ENCODE data around the gene CHCHD3.
"Not testable (repeated sequence)": the region's sequence is repeated elsewhere in the genome, so short reads cannot be mapped to it uniquely, and the experiment has no call there.

Gene CHCHD3

DNA sequence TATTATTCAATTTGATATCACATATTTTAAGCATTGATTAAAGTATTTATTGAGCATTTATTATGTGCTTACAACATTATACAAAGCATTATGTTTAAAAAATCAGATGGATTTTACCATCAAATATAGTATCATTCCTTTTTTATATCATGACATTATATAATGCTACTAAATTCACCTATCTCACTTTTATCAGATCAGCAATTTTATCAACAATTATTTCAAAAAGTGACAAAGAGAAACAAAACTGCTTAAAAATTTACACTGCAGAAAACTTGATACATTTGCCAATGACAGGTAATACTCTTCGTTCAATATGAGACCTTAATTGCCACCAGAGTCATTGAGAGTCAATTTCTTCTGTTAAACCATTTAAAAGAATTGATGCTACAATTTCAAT is 82.0 kb downstream of the CHCHD3 start:
- DNase-seq: no peak

GRCh38 chr7:132998763-132999162 is 83.1 kb downstream of the CHCHD3 start:
- no peak for DNase-seq

DNA sequence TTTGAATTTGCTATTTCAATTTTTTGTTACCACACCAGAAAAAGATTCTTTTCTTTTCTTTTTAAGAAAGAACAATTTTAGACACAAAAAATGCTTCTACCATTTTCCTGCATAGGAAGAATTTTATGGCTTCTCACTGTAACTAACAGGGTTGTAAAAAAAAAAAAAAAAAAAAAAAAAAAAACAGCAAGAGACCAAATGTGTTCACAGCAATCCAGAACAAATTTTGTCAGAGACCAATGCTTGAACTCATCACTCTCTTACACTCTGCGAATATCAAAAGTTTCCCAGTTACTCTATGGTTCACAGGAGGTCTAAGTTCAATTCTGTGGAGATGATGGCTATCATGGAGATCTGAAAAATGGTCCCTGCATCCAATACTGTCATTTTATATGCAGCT is 84.4 kb downstream of the CHCHD3 start:
- no peak for DNase-seq

DNA sequence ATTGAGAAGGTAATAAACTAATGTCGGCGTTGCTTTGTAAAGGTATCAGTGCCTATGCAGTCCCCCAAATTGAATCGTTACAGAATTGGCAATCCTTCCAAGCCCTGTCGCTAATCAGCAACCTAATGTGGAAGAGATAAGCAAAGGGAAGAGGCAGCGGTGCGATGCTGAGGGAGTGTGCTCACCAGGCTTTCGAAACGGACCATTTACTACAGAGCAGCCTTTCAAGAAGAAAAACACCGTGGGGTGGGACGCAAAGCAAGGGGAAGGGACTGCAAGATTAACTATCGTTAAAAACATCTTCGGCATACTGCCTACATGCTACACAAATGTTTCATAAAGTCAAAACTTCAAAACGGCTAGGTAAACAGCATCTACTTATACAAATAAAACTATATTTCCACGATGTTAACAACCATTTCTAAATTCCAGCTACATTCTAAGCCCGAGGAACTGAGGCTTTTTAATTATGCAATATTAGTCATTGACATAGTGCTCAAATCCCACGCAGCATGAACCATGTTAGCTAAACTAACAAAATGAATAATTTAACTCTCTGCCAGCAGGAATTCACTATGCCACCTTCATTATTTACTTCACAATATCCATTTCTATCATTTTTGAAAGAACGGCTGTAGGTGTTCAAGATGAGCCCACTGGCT is 85.2 kb downstream of the CHCHD3 start:
- DNase-seq: no peak

- no peak for DNase-seq
Measured at GRCh38 chr7:132993377-132994013, 88.4 kb downstream of the CHCHD3 start.

DNA sequence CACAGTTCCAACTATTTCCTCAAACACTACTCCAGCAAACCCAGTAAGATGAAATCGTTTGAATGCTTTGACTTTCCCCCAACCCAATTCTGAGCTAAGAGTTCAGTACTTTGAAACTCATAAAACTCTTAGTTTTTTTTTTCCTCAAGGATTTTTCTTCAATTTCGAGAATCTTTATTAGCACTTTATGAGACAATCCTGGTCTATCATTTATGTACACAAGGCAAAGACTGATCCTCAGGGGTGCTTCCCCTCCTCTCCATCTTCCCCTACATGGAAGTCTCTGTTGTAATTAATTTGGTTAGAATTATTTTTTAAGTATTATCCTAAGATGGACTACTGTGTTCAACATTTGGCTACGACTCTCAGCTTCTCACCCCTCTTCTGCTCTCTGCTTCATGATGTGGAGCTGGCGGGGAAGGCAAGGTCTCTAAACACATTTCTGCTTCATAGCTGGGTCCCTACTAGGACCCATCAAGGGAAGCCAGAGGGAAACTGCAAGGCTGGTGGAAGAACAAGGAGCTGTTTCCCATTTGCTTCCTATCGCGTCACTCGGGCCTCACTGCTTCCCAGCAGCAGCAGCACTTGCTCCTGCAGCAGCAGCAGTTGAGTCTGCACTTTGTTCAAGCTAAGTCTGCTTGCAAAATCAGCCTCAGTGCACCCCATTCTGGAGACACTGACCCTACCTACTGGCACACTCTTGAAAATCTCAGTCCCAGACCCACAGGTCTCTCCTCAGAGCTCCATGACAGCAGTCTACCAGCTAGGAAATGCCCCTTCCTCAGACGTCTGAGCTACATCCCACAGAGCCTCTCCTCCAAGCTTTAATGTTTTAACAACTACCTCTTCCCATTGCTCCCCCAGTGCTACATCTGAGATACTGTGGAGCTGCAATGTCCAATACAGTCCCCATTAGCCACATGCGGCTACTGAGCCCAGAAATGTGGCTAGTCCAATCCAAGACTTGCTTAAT is 90.0 kb downstream of the CHCHD3 start:
- DNase-seq: no peak

- DNase-seq: no peak
Measured at GRCh38 chr7:132988117-132988516, 93.8 kb downstream of the CHCHD3 start.

DNA sequence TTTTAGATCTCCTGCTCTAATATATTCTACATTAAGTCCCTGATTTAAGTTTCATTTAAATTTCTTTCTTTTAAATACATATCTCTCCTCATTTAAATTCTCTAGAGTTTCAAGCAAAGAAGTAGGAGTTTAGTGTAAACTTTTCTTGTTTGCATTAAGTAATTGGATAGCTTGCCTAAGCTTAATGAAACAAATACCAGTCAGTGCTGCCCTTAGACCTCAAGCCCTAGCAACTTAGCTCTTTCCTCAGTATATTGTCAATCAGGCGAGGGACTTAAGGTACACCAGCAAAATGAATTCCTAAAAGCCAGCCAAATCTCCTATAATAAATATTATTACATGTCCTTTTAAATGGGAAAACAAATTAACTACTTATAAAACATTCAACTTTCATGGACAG is 101.5 kb downstream of the CHCHD3 start:
- DNase-seq: no peak

GRCh38 chr7:132979524-132979923 is 102.4 kb downstream of the CHCHD3 start:
- no peak for DNase-seq

DNA sequence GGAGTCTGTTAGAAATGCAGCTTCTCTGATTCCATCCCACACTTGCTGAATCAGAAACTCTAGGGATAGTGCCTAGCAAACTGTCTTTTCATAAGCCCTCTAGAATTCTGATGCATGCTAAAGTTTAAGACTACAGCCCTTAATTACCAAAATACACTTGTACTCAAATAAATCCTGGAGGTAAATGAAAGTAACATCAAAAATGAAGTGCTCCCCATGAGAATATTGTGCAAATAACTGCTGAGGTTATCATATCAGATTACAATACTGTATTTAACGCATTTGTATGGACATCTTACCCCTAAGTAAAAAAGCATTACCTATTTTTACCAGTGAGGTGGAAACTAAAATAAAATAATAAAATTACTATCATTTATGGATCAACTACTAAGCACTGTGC is 104.7 kb downstream of the CHCHD3 start:
- DNase-seq: no peak

- DNase-seq: no peak
Measured at GRCh38 chr7:132972745-132973144, 109.1 kb downstream of the CHCHD3 start.

DNA sequence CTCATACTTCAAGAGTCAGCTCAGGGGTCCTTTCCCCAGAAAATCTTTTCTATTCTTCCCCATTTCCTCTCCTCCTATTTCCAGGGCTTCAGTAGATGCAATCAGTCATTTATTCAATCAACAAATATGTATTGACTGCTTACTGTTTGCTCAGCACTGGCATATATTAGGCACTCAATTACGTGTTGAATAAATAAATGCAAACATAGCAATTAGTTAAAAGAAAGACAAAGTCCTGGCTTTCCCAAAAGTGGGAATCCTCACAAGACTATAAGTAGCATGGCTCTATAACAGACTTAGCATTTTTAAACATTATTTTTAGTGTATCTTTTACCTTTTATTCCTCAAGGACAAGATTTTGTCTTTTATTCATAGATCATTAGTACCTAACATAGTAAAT is 111.6 kb downstream of the CHCHD3 start:
- no peak for DNase-seq

DNA sequence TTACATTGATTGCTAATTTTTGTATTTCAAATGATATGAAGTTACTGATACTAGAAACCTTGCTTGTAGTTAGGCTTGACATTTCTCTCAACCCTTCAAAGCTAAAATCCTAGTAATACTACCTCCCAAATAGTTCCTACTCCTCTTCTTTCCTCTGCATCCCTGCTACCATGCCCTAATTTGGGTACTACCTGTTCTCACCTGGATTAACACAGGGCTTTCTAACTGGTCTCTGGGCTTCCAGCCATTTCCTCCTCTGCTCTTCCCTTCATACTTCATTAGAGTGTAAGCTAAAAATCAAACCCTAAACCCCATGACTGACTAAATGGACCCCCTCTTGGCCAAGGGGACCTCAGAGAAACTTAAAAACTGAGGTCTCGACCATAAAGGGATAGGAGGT is 112.4 kb downstream of the CHCHD3 start:
- DNase-seq: no peak

GRCh38 chr7:132967470-132967848 is 114.4 kb downstream of the CHCHD3 start:
- DNase-seq: not testable (repeated sequence)

GRCh38 chr7:132966754-132967469 is 115.0 kb downstream of the CHCHD3 start:
- DNase-seq: no peak

DNA sequence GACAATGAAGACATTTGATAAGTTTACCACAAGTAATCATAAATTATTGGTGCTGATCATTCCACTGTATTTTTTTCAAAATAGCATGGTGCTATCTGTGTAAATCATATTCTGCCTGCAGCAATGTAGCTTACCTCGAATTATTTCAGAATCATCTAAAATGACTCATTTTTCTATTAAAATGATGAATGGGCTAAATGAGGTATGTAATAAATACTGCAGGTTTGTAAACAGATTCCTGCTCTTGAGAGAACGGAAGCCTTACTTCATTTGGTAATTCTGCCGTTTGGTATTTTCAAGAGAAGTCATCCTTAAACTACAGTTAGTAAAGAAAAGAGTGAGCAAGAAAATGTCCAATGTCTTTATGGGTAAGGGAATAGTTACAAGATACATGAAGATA is 115.9 kb downstream of the CHCHD3 start:
- DNase-seq: no peak

DNA sequence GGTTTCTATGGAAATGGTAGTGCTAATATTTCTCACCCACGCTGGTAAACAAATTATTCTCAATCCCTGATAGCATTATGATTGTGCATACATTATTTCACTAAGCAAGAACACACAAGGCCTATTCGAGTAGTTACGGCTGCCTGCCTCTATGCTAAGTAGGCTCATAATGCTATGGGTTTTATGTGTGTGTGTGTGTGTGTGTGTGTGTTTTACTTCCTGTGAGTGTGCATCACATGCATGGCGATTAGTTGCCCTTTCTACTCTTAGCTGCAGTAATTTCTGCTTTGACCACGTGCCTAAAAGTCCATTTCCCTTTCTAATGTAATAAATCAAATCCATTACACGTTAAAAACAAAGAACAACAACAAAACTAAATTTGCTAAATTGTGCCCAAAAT is 117.0 kb downstream of the CHCHD3 start:
- no peak for DNase-seq

DNA sequence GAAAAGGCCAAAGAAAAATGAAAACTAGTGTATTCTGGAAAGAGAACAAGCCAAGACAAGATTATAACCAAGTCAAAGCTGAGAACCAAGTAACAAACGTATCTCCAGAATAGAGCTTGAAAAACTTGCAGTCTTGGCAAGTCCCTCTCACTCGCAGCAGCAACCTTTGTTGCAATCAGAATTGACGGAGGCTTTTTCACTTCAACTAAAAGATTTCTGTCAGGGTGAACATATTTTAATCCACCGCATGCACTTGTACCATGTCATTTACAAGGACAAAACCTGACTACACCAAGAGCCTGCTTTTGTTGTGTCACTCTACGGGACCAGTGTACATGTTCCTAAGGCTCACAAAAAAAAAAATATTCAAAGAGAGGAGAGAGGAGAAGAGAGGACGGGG is 122.0 kb downstream of the CHCHD3 start:
- no peak for DNase-seq

GRCh38 chr7:132956556-132956955 is 125.3 kb downstream of the CHCHD3 start:
- no peak for DNase-seq

GRCh38 chr7:132953468-132953867 is 128.4 kb downstream of the CHCHD3 start:
- no peak for DNase-seq

- DNase-seq: no peak
Measured at GRCh38 chr7:132950725-132951124, 131.2 kb downstream of the CHCHD3 start.

GRCh38 chr7:132947011-132947410 is 134.9 kb downstream of the CHCHD3 start:
- DNase-seq: no peak

DNA sequence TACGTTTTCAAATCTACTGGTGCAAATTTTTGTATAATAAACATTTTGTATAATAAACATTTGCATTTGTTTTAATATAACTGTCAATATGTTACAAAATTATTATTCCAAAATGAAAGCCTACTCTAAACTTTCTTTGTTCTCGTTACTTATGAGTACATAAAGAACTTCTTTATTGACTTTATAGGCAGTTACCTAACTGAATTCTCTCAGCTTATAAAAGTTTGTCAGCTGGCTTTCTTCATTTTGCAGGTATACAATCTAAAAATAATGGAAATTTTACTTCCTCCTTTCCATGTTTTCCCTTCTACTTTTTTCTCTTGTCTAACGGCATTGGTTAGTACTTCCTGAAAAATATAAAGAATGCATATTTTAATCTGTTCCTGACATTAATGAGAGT is 137.1 kb downstream of the CHCHD3 start:
- DNase-seq: no peak

Measured in CD4-positive, alpha-beta T cell treated with Interleukin-15 for 1 hour (primary cell).